Measurements from ENCODE around the gene TRAF2.

Gene TRAF2

GRCh38 chr9:136964833-136965422 lies 78.6 kb downstream of the TRAF2 start:
- H3K79me2 ChIP-seq (ENCODE audit: insufficient read depth, low read length), result no peaks in the 10 kb centered on the region
- no peak overlapping the region for H2AFZ ChIP-seq (ENCODE audit: low read length)
- no peak overlapping the region for H3K9ac ChIP-seq (ENCODE audit: low read length)
- H3K36me3 ChIP-seq (ENCODE audit: insufficient read depth, low read length), result no peaks in the 10 kb centered on the region
- no peaks in the 10 kb centered on the region for H3F3A ChIP-seq (ENCODE audit: insufficient read depth, low read length)
- TF ChIP-seq EZH2 (IDR thresholded peaks at IDR 0.05; ENCODE audit: borderline replicate concordance, low read length) (no peak), CTCF (IDR thresholded peaks at IDR 0.05; ENCODE audit: low read length) (no peak)
- peaks cover 14% of the 10 kb centered on the region; the same call in 1 of the 2 replicates for H3K27me3 ChIP-seq (ENCODE audit: insufficient read depth, low read length)
- no peak overlapping the region for H3K27ac ChIP-seq (ENCODE audit: low read depth, low read length, poor library complexity, severe bottlenecking)
- H3K4me2 ChIP-seq (ENCODE audit: low read length), result no peak overlapping the region
- H4K20me1 ChIP-seq (ENCODE audit: insufficient read depth, low read length), result no peaks in the 10 kb centered on the region
- no peak overlapping the region for H3K4me3 ChIP-seq (ENCODE audit: low read depth, low read length, poor library complexity, severe bottlenecking)
- H3K9me2 ChIP-seq (ENCODE audit: low read depth, low read length), result no peaks in the 10 kb centered on the region
- H3K4me1 ChIP-seq (ENCODE audit: insufficient read depth, low read length, severe bottlenecking), result peaks cover 5% of the 10 kb centered on the region
- no peaks in the 10 kb centered on the region for H3K9me3 ChIP-seq (ENCODE audit: low read length)

GRCh38 chr9:136965771-136966484 lies 79.6 kb downstream of the TRAF2 start:
- H3K27ac ChIP-seq (ENCODE audit: low read depth, low read length, poor library complexity, severe bottlenecking), result no peak overlapping the region
- H4K20me1 ChIP-seq (ENCODE audit: insufficient read depth, low read length), result no peaks in the 10 kb centered on the region
- no peak overlapping the region for H3K9ac ChIP-seq (ENCODE audit: low read length)
- H3F3A ChIP-seq (ENCODE audit: insufficient read depth, low read length), result no peaks in the 10 kb centered on the region
- no peaks in the 10 kb centered on the region for H3K36me3 ChIP-seq (ENCODE audit: insufficient read depth, low read length)
- no peak overlapping the region for H3K4me3 ChIP-seq (ENCODE audit: low read depth, low read length, poor library complexity, severe bottlenecking)
- no peaks in the 10 kb centered on the region for H3K9me2 ChIP-seq (ENCODE audit: low read depth, low read length)
- H3K27me3 ChIP-seq (ENCODE audit: insufficient read depth, low read length), result peaks cover 13% of the 10 kb centered on the region; the same call in 1 of the 2 replicates
- H3K9me3 ChIP-seq (ENCODE audit: low read length), result no peaks in the 10 kb centered on the region
- H3K4me1 ChIP-seq (ENCODE audit: insufficient read depth, low read length, severe bottlenecking), result peaks cover 5% of the 10 kb centered on the region
- H3K79me2 ChIP-seq (ENCODE audit: insufficient read depth, low read length), result no peaks in the 10 kb centered on the region
- no peak overlapping the region for H3K4me2 ChIP-seq (ENCODE audit: low read length)
- TF ChIP-seq EZH2 (IDR thresholded peaks at IDR 0.05; ENCODE audit: borderline replicate concordance, low read length), result no peak
- TF ChIP-seq CTCF (IDR thresholded peaks at IDR 0.05; ENCODE audit: low read length), result no peak
- no peak overlapping the region for H2AFZ ChIP-seq (ENCODE audit: low read length)

GRCh38 chr9:136968333-136969127 lies 82.2 kb downstream of the TRAF2 start:
- Histone ChIP-seq H3K9ac (ENCODE audit: low read length) (no peak overlapping the region), H2AFZ (ENCODE audit: low read length) (no peak overlapping the region), H3K9me3 (ENCODE audit: low read length) (no peaks in the 10 kb centered on the region), H3K4me2 (ENCODE audit: low read length) (no peak overlapping the region), H3K79me2 (ENCODE audit: insufficient read depth, low read length) (no peaks in the 10 kb centered on the region), H3K36me3 (ENCODE audit: insufficient read depth, low read length) (no peaks in the 10 kb centered on the region), H3F3A (ENCODE audit: insufficient read depth, low read length) (no peaks in the 10 kb centered on the region), H3K4me3 (ENCODE audit: low read depth, low read length, poor library complexity, severe bottlenecking) (no peak overlapping the region), H3K9me2 (ENCODE audit: low read depth, low read length) (no peaks in the 10 kb centered on the region), H4K20me1 (ENCODE audit: insufficient read depth, low read length) (no peaks in the 10 kb centered on the region), H3K27ac (ENCODE audit: low read depth, low read length, poor library complexity, severe bottlenecking) (no peak overlapping the region), H3K27me3 (ENCODE audit: insufficient read depth, low read length) (peaks cover 7% of the 10 kb centered on the region; the same call in 1 of the 2 replicates), H3K4me1 (ENCODE audit: insufficient read depth, low read length, severe bottlenecking) (peaks cover 5% of the 10 kb centered on the region)
- TF ChIP-seq EZH2 (IDR thresholded peaks at IDR 0.05; ENCODE audit: borderline replicate concordance, low read length) (no peak), CTCF (IDR thresholded peaks at IDR 0.05; ENCODE audit: low read length) (no peak)
